HepG2 (cell line): ENCODE results near the gene CBLB.

Experiments used
- JUND ChIP-seq: sonication (generic); formaldehyde crosslinking; IDR thresholded peaks from 2 replicates; pipeline ENCODE4 v1.8.0; 2022; ENCODE audit warnings: mild to moderate bottlenecking, missing genetic modification reagents
- POLR2A ChIP-seq, 2 experiments: IDR thresholded peaks; 2 replicates each; pipeline ENCODE4 v1.6.1; 2011; ENCODE audit warnings: low read depth in 2 of 2, low read length in 2 of 2, mild to moderate bottlenecking in 1 of 2, moderate library complexity in 1 of 2; ENCODE audit not compliant: insufficient read depth in 1 of 2
- SALL2 ChIP-seq: sonication (generic); formaldehyde crosslinking; IDR thresholded peaks from 2 replicates; pipeline ENCODE4 v1.8.1; 2023; ENCODE audit warnings: mild to moderate bottlenecking, missing genetic modification reagents, inconsistent platforms
- ZBTB20 ChIP-seq: sonication (generic); formaldehyde crosslinking; IDR thresholded peaks from 2 replicates; pipeline ENCODE4 v1.8.1; 2023; ENCODE audit warnings: missing genetic modification reagents, low read depth, mild to moderate bottlenecking, borderline replicate concordance
- ZZZ3 ChIP-seq: sonication (generic); formaldehyde crosslinking; IDR thresholded peaks from 2 replicates; pipeline ENCODE4 v1.4.0; 2020; ENCODE audit warnings: missing genetic modification reagents, mild to moderate bottlenecking, borderline replicate concordance
- TF ChIP-seq, protein P1 (sequence below): sonication (generic); formaldehyde crosslinking; IDR thresholded peaks from 2 replicates; pipeline ENCODE4 v1.5.0; 2020; ENCODE audit warnings: mild to moderate bottlenecking, missing genetic modification reagents, moderate library complexity
- TF ChIP-seq, protein P2 (sequence below): sonication (generic); formaldehyde crosslinking; IDR thresholded peaks from 2 replicates; pipeline ENCODE4 v1.4.0; 2020; ENCODE audit warnings: missing genetic modification reagents

DNA sequence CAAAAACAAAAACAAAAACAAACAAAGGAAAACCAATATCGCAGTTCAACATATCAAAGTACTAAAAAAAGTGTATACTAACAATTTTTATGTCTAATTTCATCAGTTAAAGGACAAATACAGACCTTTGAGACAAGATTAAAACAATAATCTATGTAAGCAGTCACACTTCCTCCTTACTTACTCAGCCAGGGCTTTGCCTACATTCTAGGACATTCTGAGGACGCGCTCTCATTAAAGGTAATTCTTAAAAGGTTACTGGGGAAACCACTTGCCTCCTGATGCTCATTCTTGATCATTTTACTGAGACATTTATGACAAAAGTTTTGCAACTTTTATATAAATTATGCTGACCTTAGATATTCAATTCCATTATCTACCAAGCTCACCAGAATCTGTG lies 93.4 kb downstream of the CBLB start:
- TF ChIP-seq ZBTB20 (no peak), ZZZ3 (no peak), JUND (no peak), SALL2 (CRISPR knock-in tag) (no peak), POLR2A (IDR thresholded peaks at IDR 0.05; ENCODE audit: insufficient read depth in 1 of 2, low read depth in 2 of 2, low read length in 2 of 2) (no peak)
- TF ChIP-seq, protein P1, sequence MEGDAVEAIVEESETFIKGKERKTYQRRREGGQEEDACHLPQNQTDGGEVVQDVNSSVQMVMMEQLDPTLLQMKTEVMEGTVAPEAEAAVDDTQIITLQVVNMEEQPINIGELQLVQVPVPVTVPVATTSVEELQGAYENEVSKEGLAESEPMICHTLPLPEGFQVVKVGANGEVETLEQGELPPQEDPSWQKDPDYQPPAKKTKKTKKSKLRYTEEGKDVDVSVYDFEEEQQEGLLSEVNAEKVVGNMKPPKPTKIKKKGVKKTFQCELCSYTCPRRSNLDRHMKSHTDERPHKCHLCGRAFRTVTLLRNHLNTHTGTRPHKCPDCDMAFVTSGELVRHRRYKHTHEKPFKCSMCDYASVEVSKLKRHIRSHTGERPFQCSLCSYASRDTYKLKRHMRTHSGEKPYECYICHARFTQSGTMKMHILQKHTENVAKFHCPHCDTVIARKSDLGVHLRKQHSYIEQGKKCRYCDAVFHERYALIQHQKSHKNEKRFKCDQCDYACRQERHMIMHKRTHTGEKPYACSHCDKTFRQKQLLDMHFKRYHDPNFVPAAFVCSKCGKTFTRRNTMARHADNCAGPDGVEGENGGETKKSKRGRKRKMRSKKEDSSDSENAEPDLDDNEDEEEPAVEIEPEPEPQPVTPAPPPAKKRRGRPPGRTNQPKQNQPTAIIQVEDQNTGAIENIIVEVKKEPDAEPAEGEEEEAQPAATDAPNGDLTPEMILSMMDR (CRISPR knock-in tag): no peak
- TF ChIP-seq, protein P2, sequence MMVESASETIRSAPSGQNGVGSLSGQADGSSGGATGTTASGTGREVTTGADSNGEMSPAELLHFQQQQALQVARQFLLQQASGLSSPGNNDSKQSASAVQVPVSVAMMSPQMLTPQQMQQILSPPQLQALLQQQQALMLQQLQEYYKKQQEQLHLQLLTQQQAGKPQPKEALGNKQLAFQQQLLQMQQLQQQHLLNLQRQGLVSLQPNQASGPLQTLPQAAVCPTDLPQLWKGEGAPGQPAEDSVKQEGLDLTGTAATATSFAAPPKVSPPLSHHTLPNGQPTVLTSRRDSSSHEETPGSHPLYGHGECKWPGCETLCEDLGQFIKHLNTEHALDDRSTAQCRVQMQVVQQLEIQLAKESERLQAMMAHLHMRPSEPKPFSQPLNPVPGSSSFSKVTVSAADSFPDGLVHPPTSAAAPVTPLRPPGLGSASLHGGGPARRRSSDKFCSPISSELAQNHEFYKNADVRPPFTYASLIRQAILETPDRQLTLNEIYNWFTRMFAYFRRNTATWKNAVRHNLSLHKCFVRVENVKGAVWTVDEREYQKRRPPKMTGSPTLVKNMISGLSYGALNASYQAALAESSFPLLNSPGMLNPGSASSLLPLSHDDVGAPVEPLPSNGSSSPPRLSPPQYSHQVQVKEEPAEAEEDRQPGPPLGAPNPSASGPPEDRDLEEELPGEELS (CRISPR knock-in tag): no peak
